Smooth muscle cell (in vitro differentiated cells): ENCODE data around the gene CDHR4. TPM values are rescaled to one million over a fixed set of nuclear protein-coding genes. Genes with fewer than 3 reads are reported as not detected.

Experiments used
- DNase-seq: peaks from one replicate; lab custom pipeline; 2025; ENCODE audit not compliant: unreplicated experiment; lab: John Stamatoyannopoulos, UW
- H2AFZ ChIP-seq: fragments of 200-600 bp; sonication (generic); 2 replicates; pipeline ENCODE4 v1.6.0; 2016; ENCODE audit warnings: antibody characterized with exemption, low read depth, mild to moderate bottlenecking
- H3F3A ChIP-seq: fragments of 200-600 bp; sonication (generic); 2 replicates; pipeline ENCODE4 v1.6.0; 2017; ENCODE audit warnings: antibody characterized with exemption, low read depth
- H3K27ac ChIP-seq: fragments of 200-600 bp; sonication (generic); 2 replicates; pipeline ENCODE4 v1.5.1; 2016; ENCODE audit warnings: low read depth, mild to moderate bottlenecking
- H3K27me3 ChIP-seq: fragments of 200-600 bp; sonication (generic); 2 replicates; pipeline ENCODE4 v1.6.1; 2016; ENCODE audit warnings: low read depth, mild to moderate bottlenecking
- H3K36me3 ChIP-seq: fragments of 200-600 bp; sonication (generic); 2 replicates; pipeline ENCODE4 v1.5.1; 2016; ENCODE audit warnings: low read depth
- H3K4me1 ChIP-seq: fragments of 200-600 bp; sonication (generic); 2 replicates; pipeline ENCODE4 v1.5.1; 2016; ENCODE audit warnings: low read depth
- H3K4me2 ChIP-seq: fragments of 200-600 bp; sonication (generic); 2 replicates; pipeline ENCODE4 v1.6.0; 2016; ENCODE audit warnings: mild to moderate bottlenecking
- H3K4me3 ChIP-seq: fragments of 200-600 bp; sonication (generic); 2 replicates; pipeline ENCODE4 v1.5.1; 2016; ENCODE audit warnings: mild to moderate bottlenecking
- H3K79me2 ChIP-seq: fragments of 200-600 bp; sonication (generic); 2 replicates; pipeline ENCODE4 v1.6.0; 2016; ENCODE audit warnings: low read depth, mild to moderate bottlenecking
- H3K9ac ChIP-seq: fragments of 200-600 bp; sonication (generic); 2 replicates; pipeline ENCODE4 v1.6.0; 2016; ENCODE audit warnings: low read depth
- H3K9me3 ChIP-seq: fragments of 200-600 bp; sonication (generic); replicated peaks from 2 replicates; pipeline ENCODE4 v1.5.1; 2016; ENCODE audit warnings: low read depth
- H4K20me1 ChIP-seq: fragments of 200-600 bp; sonication (generic); 2 replicates; pipeline ENCODE4 v1.6.0; 2016; ENCODE audit warnings: low read depth
- CTCF ChIP-seq: fragments of 200-600 bp; sonication (generic); IDR thresholded peaks from 2 replicates; pipeline ENCODE4 v1.5.1; 2017; ENCODE audit warnings: borderline replicate concordance, mild to moderate bottlenecking, antibody characterized with exemption; ENCODE audit not compliant: insufficient read depth, poor library complexity, severe bottlenecking
- WGBS: methylation state at CpG from one replicate; pipeline ENCODE4 v1.1.7; 2016; ENCODE audit warnings: low lambda C conversion rate; 5-methylcytosine and 5-hydroxymethylcytosine counted together
- polyA plus RNA-seq: library from polyadenylated mRNA; unstranded; fragments of >200 nt; fragmentation: Nextera tagmentation; extraction: Ambion mirVana; gene quantifications from 2 replicates; pipeline ENCODE4 v1.2.1, GENCODE V29; 2016
- total RNA-seq: library from RNA; depleted of rRNA; stranded (reverse); fragments of >200 nt; gene quantifications from 2 replicates; pipeline ENCODE4 v1.2.3, GENCODE V29; 2014

The CDHR4 gene
- total and polyA plus RNA-seq, 2 experiments from 2014 or later: 0.31 TPM; not detected in 1

GRCh38 chr3:49801160-49801559 is 1.5 kb upstream of the CDHR4 start:
- no peaks in the 10 kb centered on the region for H3K79me2 ChIP-seq
- H4K20me1 ChIP-seq: no peaks in the 10 kb centered on the region
- no peaks in the 10 kb centered on the region for H3K9me3 ChIP-seq
- H3K4me1 ChIP-seq: peaks cover 6% of the 10 kb centered on the region
- no peaks in the 10 kb centered on the region for H3K27me3 ChIP-seq
- no peak overlapping the region for H3K27ac ChIP-seq
- 88% methylated on average over 2 of the region's 2 CpGs for WGBS
- no peaks in the 10 kb centered on the region for H3F3A ChIP-seq
- H2AFZ ChIP-seq: no peak overlapping the region
- TF ChIP-seq CTCF: no peak
- H3K4me2 ChIP-seq: no peak overlapping the region
- no peaks in the 10 kb centered on the region for H3K36me3 ChIP-seq
- H3K9ac ChIP-seq: no peak overlapping the region
- no peak overlapping the region for H3K4me3 ChIP-seq
- no peak for DNase-seq

GRCh38 chr3:49799105-49799504 is 568 bp downstream of the CDHR4 start:
- no peaks in the 10 kb centered on the region for H3K36me3 ChIP-seq
- no peaks in the 10 kb centered on the region for H3K9me3 ChIP-seq
- peak overlapping the region; percentile 29 for H3K27ac ChIP-seq
- H3K4me3 ChIP-seq: no peak overlapping the region
- H3K4me1 ChIP-seq: peaks cover 6% of the 10 kb centered on the region
- H2AFZ ChIP-seq: no peak overlapping the region
- no peaks in the 10 kb centered on the region for H3F3A ChIP-seq
- no peak overlapping the region for H3K4me2 ChIP-seq
- H4K20me1 ChIP-seq: no peaks in the 10 kb centered on the region
- H3K9ac ChIP-seq: peak overlapping the region; percentile 39
- DNase-seq: no peak
- TF ChIP-seq CTCF: no peak
- H3K79me2 ChIP-seq: no peaks in the 10 kb centered on the region
- no peaks in the 10 kb centered on the region for H3K27me3 ChIP-seq
- WGBS: 83% methylated on average over 1 of the region's 1 CpG

GRCh38 chr3:49794926-49795905 is 4.5 kb downstream of the CDHR4 start:
- no peaks in the 10 kb centered on the region for H3F3A ChIP-seq
- H3K9me3 ChIP-seq: no peaks in the 10 kb centered on the region
- H3K27me3 ChIP-seq: no peaks in the 10 kb centered on the region
- no peaks in the 10 kb centered on the region for H4K20me1 ChIP-seq
- WGBS: 92% methylated on average over 24 of the region's 24 CpGs
- no peak overlapping the region for H2AFZ ChIP-seq
- no peak for DNase-seq
- H3K79me2 ChIP-seq: no peaks in the 10 kb centered on the region
- no peak overlapping the region for H3K4me2 ChIP-seq
- H3K9ac ChIP-seq: no peak overlapping the region
- no peak overlapping the region for H3K4me3 ChIP-seq
- H3K36me3 ChIP-seq: no peaks in the 10 kb centered on the region
- no peak for TF ChIP-seq CTCF
- no peak overlapping the region for H3K27ac ChIP-seq
- H3K4me1 ChIP-seq: no peaks in the 10 kb centered on the region
